Liver (tissue), 9 donors: ENCODE data around the gene TSPAN7. TPM values are rescaled to one million over a fixed set of nuclear protein-coding genes. Genes with fewer than 3 reads are reported as not detected.

ENCODE experiments used
- DNase-seq: peaks from one replicate; pipeline ENCODE4 v3.0.0-alpha.2; 2017; ENCODE audit warnings: low spot score
- H3K27ac ChIP-seq, 2 donors: one replicate each; pipeline ENCODE4 v1.7.0; 2013; ENCODE audit warnings: inconsistent platforms in 2 of 2, low read length in 2 of 2, control low read depth in 1 of 2, low read depth in 1 of 2, mild to moderate bottlenecking in 1 of 2
- H3K27me3 ChIP-seq, 4 donors: one replicate each; pipeline versions ENCODE4 v1.6.1 to v1.7.0; 2013; ENCODE audit warnings: low read length in 3 of 4, inconsistent platforms in 1 of 4, mild to moderate bottlenecking in 1 of 4, moderate library complexity in 1 of 4; ENCODE audit not compliant: control insufficient read depth in 4 of 4, insufficient read depth in 4 of 4
- H3K36me3 ChIP-seq, 4 donors: one replicate each; pipeline versions ENCODE4 v1.6.1 to v1.7.0; 2013; ENCODE audit warnings: low read length in 3 of 4, mild to moderate bottlenecking in 3 of 4, low read depth in 1 of 4, moderate library complexity in 1 of 4; ENCODE audit not compliant: control insufficient read depth in 4 of 4, insufficient read depth in 3 of 4
- H3K4me1 ChIP-seq, 4 donors: one replicate each; pipeline versions ENCODE4 v1.6.1 to v1.7.0; 2013; ENCODE audit warnings: low read length in 3 of 4, mild to moderate bottlenecking in 3 of 4, moderate library complexity in 1 of 4; ENCODE audit not compliant: control insufficient read depth in 4 of 4, insufficient read depth in 4 of 4
- H3K4me3 ChIP-seq, 3 donors: one replicate each; pipeline versions ENCODE4 v1.6.1 to v1.7.0; 2013; ENCODE audit warnings: low read length in 3 of 3, control low read depth in 1 of 3, low read depth in 1 of 3, mild to moderate bottlenecking in 1 of 3
- H3K9ac ChIP-seq, 2 donors: one replicate each; pipeline ENCODE4 v1.7.0; 2013; ENCODE audit warnings: low read length in 2 of 2, mild to moderate bottlenecking in 2 of 2, moderate library complexity in 2 of 2, control low read depth in 1 of 2, low read depth in 1 of 2
- H3K9me3 ChIP-seq, 4 donors: one replicate each; pipeline versions ENCODE4 v1.6.1 to v1.7.0; 2013; ENCODE audit warnings: low read length in 3 of 4; ENCODE audit not compliant: control insufficient read depth in 4 of 4
- CTCF ChIP-seq: fragments of 150-350 bp; IDR thresholded peaks from 2 replicates; pipeline ENCODE4 v1.5.1; 2017; ENCODE audit warnings: improper control_type of control experiment, low read depth, low read length; ENCODE audit not compliant: missing input control
- FOXA2 ChIP-seq: IDR thresholded peaks from 2 replicates; pipeline ENCODE4 v1.6.1; 2016; ENCODE audit warnings: antibody characterized with exemption
- GABPA ChIP-seq, 2 donors: IDR thresholded peaks in 1 of 2; conservative IDR thresholded peaks in 1 of 2; 2 replicates each; pipeline ENCODE4 v1.6.1; 2016; ENCODE audit warnings: antibody characterized with exemption in 2 of 2, mild to moderate bottlenecking in 1 of 2, moderate library complexity in 1 of 2
- HNF4A ChIP-seq, 2 donors: conservative IDR thresholded peaks; 2 replicates each; pipeline ENCODE4 v1.6.1; 2016; ENCODE audit warnings: antibody characterized with exemption in 2 of 2, mild to moderate bottlenecking in 2 of 2
- HNF4G ChIP-seq: IDR thresholded peaks from 2 replicates; pipeline ENCODE4 v1.6.1; 2016; ENCODE audit warnings: antibody characterized with exemption
- JUND ChIP-seq, 2 donors: IDR thresholded peaks; 2 replicates each; pipeline ENCODE4 v1.6.1; 2016; ENCODE audit warnings: antibody characterized with exemption in 2 of 2
- NR2F2 ChIP-seq: IDR thresholded peaks from 2 replicates; pipeline ENCODE4 v1.6.1; 2016; ENCODE audit warnings: antibody characterized with exemption
- RAD21 ChIP-seq, 2 donors: IDR thresholded peaks; 2 replicates each; pipeline ENCODE4 v1.6.1; 2016; ENCODE audit warnings: antibody characterized with exemption in 2 of 2, mild to moderate bottlenecking in 2 of 2
- REST ChIP-seq: IDR thresholded peaks from 2 replicates; pipeline ENCODE4 v1.6.1; 2016; ENCODE audit warnings: antibody characterized with exemption, mild to moderate bottlenecking
- RXRA ChIP-seq, 2 donors: IDR thresholded peaks; 2 replicates each; pipeline ENCODE4 v1.6.1; 2017 to 2018; ENCODE audit warnings: antibody characterized with exemption in 2 of 2, mild to moderate bottlenecking in 1 of 2
- SP1 ChIP-seq: IDR thresholded peaks from 2 replicates; pipeline ENCODE4 v1.6.1; 2018; ENCODE audit warnings: antibody characterized with exemption, mild to moderate bottlenecking
- TAF1 ChIP-seq: conservative IDR thresholded peaks from 2 replicates; pipeline ENCODE4 v1.6.1; 2016; ENCODE audit warnings: antibody characterized with exemption, mild to moderate bottlenecking
- YY1 ChIP-seq: IDR thresholded peaks from 2 replicates; pipeline ENCODE4 v1.6.1; 2016; ENCODE audit warnings: antibody characterized with exemption, mild to moderate bottlenecking
- WGBS: extraction: QIAGEN DNeasy Blood & Tissue Kit; methylation state at CpG from one replicate; pipeline ENCODE4 v1.1.7; 2013; 5-methylcytosine and 5-hydroxymethylcytosine counted together
- polyA plus RNA-seq, 2 donors: library from polyadenylated mRNA; stranded (reverse) in 1 of 2; unstranded in 1 of 2; fragments of 200-250 nt in 1 of 2; fragments of >200 nt in 1 of 2; fragmentation: Nextera tagmentation in 1 of 2; extraction: Ambion mirVana in 1 of 2; gene quantifications; one replicate each; pipeline versions ENCODE4 v1.2.1 to v1.2.3, GENCODE V29; 2013 to 2015
- total RNA-seq, 2 donors: library from RNA; depleted of rRNA; stranded (reverse); fragments of >200 nt; gene quantifications; one replicate each; pipeline ENCODE4 v1.2.3, GENCODE V29; 2014
- TF ChIP-seq, protein P1 (sequence below): IDR thresholded peaks from 2 replicates; pipeline ENCODE4 v1.6.1; 2016; ENCODE audit warnings: antibody characterized with exemption
- TF ChIP-seq, protein P2 (sequence below): IDR thresholded peaks from 2 replicates; pipeline ENCODE4 v1.6.1; 2016; ENCODE audit warnings: antibody characterized with exemption
- TF ChIP-seq, protein P3 (sequence below): IDR thresholded peaks from 2 replicates; pipeline ENCODE4 v1.6.1; 2016; ENCODE audit warnings: antibody characterized with exemption
- donor health status: healthy.
- donor health status: healthy.
- donor health status: healthy.
- donor health status: healthy.
- donor health status: healthy.

TSPAN7 gene
- total and polyA plus RNA-seq, 4 donors = 10.1 to 26.2 (median 17.6) TPM

DNA sequence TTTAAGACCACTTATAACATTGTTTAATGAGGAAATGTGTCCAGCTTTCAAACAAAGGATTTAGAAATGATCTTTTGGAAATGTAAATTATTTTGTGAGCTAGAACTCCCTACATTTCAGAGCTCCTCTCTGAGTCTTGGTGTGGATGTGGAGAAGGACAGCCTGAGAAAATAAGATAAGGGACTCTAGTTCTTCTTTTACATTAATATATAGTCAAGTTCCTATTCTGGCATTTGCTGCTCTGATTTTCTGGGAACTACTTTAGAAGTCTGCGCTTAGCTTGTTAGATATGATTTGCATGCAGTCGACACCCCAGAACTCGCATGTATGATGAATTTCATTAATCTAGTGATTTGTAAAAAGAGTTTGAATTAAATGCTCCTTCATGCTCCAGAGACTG lies 45.5 kb downstream of the TSPAN7 start:
- TF ChIP-seq, protein P1, sequence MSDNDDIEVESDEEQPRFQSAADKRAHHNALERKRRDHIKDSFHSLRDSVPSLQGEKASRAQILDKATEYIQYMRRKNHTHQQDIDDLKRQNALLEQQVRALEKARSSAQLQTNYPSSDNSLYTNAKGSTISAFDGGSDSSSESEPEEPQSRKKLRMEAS = no peak
- TF ChIP-seq FOXA2 (no peak), NR2F2 (no peak), JUND (IDR thresholded peaks at IDR 0.05) (no peak), HNF4A (conservative IDR thresholded peaks at IDR 0.05) (no peak), RAD21 (IDR thresholded peaks at IDR 0.05) (no peak), SP1 (no peak), GABPA (IDR thresholded peaks at IDR 0.05 in 1 of 2, conservative IDR thresholded peaks at IDR 0.05 in 1 of 2) (no peak), REST (no peak), TAF1 (no peak), RXRA (IDR thresholded peaks at IDR 0.05) (no peak)
- TF ChIP-seq, protein P2, sequence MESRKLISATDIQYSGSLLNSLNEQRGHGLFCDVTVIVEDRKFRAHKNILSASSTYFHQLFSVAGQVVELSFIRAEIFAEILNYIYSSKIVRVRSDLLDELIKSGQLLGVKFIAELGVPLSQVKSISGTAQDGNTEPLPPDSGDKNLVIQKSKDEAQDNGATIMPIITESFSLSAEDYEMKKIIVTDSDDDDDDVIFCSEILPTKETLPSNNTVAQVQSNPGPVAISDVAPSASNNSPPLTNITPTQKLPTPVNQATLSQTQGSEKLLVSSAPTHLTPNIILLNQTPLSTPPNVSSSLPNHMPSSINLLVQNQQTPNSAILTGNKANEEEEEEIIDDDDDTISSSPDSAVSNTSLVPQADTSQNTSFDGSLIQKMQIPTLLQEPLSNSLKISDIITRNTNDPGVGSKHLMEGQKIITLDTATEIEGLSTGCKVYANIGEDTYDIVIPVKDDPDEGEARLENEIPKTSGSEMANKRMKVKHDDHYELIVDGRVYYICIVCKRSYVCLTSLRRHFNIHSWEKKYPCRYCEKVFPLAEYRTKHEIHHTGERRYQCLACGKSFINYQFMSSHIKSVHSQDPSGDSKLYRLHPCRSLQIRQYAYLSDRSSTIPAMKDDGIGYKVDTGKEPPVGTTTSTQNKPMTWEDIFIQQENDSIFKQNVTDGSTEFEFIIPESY = no peak
- Histone ChIP-seq H3K4me3 (no peak overlapping the region), H3K9ac (no peak overlapping the region), H3K4me1 (no peaks in the 10 kb centered on the region), H3K36me3 (no peaks in the 10 kb centered on the region), H3K9me3 (no peaks in the 10 kb centered on the region), H3K27me3 (no peaks in the 10 kb centered on the region), H3K27ac (no peak overlapping the region)
- no peak for DNase-seq
- 90% methylated on average over 3 of the region's 3 CpGs for WGBS

DNA sequence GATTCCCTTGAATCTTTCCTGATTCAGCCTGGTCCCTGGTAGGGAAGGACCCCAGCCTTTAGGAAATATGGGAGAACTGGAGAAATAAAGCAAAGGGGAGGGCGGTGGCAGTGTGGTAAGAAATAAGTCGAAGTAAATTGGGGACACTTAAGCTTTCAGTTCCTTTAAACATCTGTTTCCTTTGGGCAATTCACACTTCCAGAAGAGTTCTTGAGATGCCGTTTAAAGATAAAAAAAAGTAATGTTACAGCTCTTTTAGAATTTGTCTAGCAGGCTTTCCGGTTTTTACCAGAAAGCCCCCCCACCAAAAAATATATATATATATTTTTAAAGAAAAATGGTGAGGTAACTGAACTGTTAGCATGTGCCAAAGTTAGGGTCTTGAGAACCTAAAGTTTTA lies 46.6 kb downstream of the TSPAN7 start:
- Histone ChIP-seq H3K9ac (no peak overlapping the region), H3K4me1 (no peaks in the 10 kb centered on the region), H3K27me3 (no peaks in the 10 kb centered on the region), H3K36me3 (no peaks in the 10 kb centered on the region), H3K4me3 (no peak overlapping the region), H3K9me3 (no peaks in the 10 kb centered on the region), H3K27ac (no peak overlapping the region)
- WGBS = 72% methylated on average over 4 of the region's 4 CpGs
- TF ChIP-seq NR2F2 (no peak), YY1 (no peak), HNF4G (no peak), JUND (IDR thresholded peaks at IDR 0.05) (no peak), RXRA (IDR thresholded peaks at IDR 0.05) (no peak), CTCF (no peak), REST (no peak)
- TF ChIP-seq, protein P3, sequence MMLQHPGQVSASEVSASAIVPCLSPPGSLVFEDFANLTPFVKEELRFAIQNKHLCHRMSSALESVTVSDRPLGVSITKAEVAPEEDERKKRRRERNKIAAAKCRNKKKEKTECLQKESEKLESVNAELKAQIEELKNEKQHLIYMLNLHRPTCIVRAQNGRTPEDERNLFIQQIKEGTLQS = no peak
- TF ChIP-seq, protein P2 = no peak
- DNase-seq = no peak
